ENCODE measurements around the gene REEP2.

DNA sequence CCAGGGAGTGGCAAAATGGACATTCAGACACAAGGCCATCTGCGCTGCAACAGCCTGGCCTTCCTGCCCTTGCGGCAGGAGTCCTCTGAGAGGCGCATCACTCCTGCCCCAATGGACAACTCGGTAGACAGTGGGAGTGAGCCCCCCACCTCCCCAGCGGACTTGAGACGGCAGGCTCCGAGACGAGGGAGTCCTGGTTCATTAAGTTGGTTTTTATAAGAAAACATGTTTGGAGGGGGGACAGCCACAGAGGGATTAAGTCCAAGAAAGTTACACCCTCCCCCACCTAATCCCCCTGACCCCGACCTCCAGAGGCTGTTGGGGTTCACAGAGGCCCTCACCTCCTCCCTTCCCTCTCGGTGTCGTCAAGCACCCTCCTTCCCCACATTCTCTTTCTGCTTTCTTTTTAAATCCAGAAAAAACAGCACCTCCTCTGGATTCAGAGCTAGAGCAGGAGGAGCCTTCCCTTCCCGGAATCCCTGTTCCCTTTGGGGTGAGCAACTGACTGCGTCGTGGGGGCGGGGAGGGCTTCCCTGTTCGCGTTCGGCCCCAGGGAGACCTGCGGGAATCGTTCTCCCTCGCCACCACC is 24.7 kb downstream of the REEP2 start:
- TF ChIP-seq, protein P1, sequence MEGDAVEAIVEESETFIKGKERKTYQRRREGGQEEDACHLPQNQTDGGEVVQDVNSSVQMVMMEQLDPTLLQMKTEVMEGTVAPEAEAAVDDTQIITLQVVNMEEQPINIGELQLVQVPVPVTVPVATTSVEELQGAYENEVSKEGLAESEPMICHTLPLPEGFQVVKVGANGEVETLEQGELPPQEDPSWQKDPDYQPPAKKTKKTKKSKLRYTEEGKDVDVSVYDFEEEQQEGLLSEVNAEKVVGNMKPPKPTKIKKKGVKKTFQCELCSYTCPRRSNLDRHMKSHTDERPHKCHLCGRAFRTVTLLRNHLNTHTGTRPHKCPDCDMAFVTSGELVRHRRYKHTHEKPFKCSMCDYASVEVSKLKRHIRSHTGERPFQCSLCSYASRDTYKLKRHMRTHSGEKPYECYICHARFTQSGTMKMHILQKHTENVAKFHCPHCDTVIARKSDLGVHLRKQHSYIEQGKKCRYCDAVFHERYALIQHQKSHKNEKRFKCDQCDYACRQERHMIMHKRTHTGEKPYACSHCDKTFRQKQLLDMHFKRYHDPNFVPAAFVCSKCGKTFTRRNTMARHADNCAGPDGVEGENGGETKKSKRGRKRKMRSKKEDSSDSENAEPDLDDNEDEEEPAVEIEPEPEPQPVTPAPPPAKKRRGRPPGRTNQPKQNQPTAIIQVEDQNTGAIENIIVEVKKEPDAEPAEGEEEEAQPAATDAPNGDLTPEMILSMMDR (IDR thresholded peaks at IDR 0.05) = no peak
- no peak for TF ChIP-seq YY1 (IDR thresholded peaks at IDR 0.05; ENCODE audit: low read depth)
- TF ChIP-seq POLR2AphosphoS5 (IDR thresholded peaks at IDR 0.05; ENCODE audit: low read depth, low read length) = no peak
- no peak for TF ChIP-seq FOXM1 (IDR thresholded peaks at IDR 0.05; ENCODE audit: low read depth)
- TF ChIP-seq TAF1 (IDR thresholded peaks at IDR 0.05; ENCODE audit: borderline replicate concordance, low read depth, low read length) = no peak
- no peak for TF ChIP-seq GABPA (IDR thresholded peaks at IDR 0.05; ENCODE audit: low read depth)
- TF ChIP-seq SMC3 (IDR thresholded peaks at IDR 0.05; ENCODE audit: low read depth, low read length) = no peak
- TF ChIP-seq RAD21 (IDR thresholded peaks at IDR 0.05; ENCODE audit: low read length) = no peak
- TF ChIP-seq, protein P2, sequence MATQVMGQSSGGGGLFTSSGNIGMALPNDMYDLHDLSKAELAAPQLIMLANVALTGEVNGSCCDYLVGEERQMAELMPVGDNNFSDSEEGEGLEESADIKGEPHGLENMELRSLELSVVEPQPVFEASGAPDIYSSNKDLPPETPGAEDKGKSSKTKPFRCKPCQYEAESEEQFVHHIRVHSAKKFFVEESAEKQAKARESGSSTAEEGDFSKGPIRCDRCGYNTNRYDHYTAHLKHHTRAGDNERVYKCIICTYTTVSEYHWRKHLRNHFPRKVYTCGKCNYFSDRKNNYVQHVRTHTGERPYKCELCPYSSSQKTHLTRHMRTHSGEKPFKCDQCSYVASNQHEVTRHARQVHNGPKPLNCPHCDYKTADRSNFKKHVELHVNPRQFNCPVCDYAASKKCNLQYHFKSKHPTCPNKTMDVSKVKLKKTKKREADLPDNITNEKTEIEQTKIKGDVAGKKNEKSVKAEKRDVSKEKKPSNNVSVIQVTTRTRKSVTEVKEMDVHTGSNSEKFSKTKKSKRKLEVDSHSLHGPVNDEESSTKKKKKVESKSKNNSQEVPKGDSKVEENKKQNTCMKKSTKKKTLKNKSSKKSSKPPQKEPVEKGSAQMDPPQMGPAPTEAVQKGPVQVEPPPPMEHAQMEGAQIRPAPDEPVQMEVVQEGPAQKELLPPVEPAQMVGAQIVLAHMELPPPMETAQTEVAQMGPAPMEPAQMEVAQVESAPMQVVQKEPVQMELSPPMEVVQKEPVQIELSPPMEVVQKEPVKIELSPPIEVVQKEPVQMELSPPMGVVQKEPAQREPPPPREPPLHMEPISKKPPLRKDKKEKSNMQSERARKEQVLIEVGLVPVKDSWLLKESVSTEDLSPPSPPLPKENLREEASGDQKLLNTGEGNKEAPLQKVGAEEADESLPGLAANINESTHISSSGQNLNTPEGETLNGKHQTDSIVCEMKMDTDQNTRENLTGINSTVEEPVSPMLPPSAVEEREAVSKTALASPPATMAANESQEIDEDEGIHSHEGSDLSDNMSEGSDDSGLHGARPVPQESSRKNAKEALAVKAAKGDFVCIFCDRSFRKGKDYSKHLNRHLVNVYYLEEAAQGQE (IDR thresholded peaks at IDR 0.05; ENCODE audit: low read depth, low read length) = no peak
- TF ChIP-seq EP300 (IDR thresholded peaks at IDR 0.05; ENCODE audit: borderline replicate concordance in 1 of 2, low read depth in 1 of 2, low read length in 1 of 2) = no peak
